Activated CD8-positive, alpha-beta T cell treated with anti-CD3 and anti-CD28 coated beads for 36 hours (primary cell): ENCODE measurements around the gene CNTNAP2. TPM values are rescaled to one million over a fixed set of nuclear protein-coding genes. Genes with fewer than 3 reads are reported as not detected.

Experiments
- ATAC-seq: fragments of 200-7000 bp; cut with Tn5 transposase; one replicate; pipeline ENCODE4 v1.10.0; 2021; ENCODE audit warnings: mild to moderate bottlenecking, moderate library complexity
- CTCF ChIA-PET: fragments of 350-600 bp; sonication (Branson Sonifier 250); formaldehyde crosslinking; loops from one replicate; lab custom pipeline; 2021; ENCODE audit warnings: antibody characterized with exemption; lab: Charles Lee
- POLR2A ChIA-PET: fragments of 350-600 bp; sonication (Branson Sonifier 250); formaldehyde crosslinking; loops from one replicate; lab custom pipeline; 2021; ENCODE audit warnings: antibody characterized with exemption; lab: Charles Lee
- DNase-seq: peaks from one replicate; pipeline ENCODE4 v3.0.0-alpha.2; 2020
- H3K27ac Mint-ChIP-seq: one replicate; pipeline ENCODE4 v1.8.0; 2021; ENCODE audit warnings: mild to moderate bottlenecking, mixed read lengths
- H3K27me3 Mint-ChIP-seq: one replicate; pipeline ENCODE4 v1.8.0; 2021; ENCODE audit warnings: mixed read lengths
- H3K36me3 Mint-ChIP-seq: one replicate; pipeline ENCODE4 v1.8.0; 2021; ENCODE audit warnings: low read depth, mixed read lengths
- H3K4me1 Mint-ChIP-seq: one replicate; pipeline ENCODE4 v1.8.0; 2021; ENCODE audit warnings: low read depth, mixed read lengths
- H3K4me3 Mint-ChIP-seq: one replicate; pipeline ENCODE4 v1.8.0; 2021; ENCODE audit warnings: mild to moderate bottlenecking, moderate library complexity, mixed read lengths
- H3K9me3 Mint-ChIP-seq: one replicate; pipeline ENCODE4 v1.8.0; 2021; ENCODE audit warnings: mixed read lengths
- intact Hi-C: fragments of 100-400 bp; cut with micrococcal nuclease; formaldehyde crosslinking; loops from one replicate; pipeline ENCODE4 v1.10.0; 2022
- total RNA-seq, 2 experiments: library from RNA; stranded (reverse); gene quantifications; one replicate each; pipeline ENCODE4 v1.2.3, GENCODE V29; 2021
- TF ChIP-seq, protein P1 (sequence below): fragments of 200-600 bp; IDR thresholded peaks from one replicate; pipeline ENCODE4 v1.8.0; 2022; ENCODE audit warnings: antibody characterized with exemption, mild to moderate bottlenecking

CNTNAP2 gene
- total RNA-seq, 2 experiments from 2014 or later = not detected

DNA sequence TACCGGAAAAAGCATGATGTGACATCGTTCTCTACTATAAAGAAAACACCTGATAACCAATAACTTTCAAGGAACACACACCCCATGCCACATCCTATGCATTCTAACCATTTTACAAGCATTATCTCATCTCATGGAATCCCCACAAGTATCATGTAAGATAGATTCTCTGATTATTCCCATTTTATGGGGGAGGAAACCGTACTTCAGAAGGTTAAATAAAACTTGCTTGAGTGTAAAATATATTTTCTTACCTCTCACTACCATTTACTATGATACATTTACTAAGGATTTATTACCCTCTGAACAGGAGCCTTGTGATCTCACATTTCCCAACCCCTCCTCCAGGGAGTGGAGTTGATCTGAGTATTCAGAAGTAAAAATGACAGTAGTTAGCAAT is 522.7 kb downstream of the CNTNAP2 start:
- DNase-seq (no peak), ATAC-seq (no peak)
- H3K27ac Mint-ChIP-seq = no peak overlapping the region
- intact Hi-C loops = no loop called here
- no peaks in the 10 kb centered on the region for H3K4me1 Mint-ChIP-seq
- H3K36me3 Mint-ChIP-seq = no peaks in the 10 kb centered on the region
- no peaks in the 10 kb centered on the region for H3K27me3 Mint-ChIP-seq
- ChIA-PET CTCF (no interaction called here), POLR2A (no interaction called here)
- TF ChIP-seq, protein P1, sequence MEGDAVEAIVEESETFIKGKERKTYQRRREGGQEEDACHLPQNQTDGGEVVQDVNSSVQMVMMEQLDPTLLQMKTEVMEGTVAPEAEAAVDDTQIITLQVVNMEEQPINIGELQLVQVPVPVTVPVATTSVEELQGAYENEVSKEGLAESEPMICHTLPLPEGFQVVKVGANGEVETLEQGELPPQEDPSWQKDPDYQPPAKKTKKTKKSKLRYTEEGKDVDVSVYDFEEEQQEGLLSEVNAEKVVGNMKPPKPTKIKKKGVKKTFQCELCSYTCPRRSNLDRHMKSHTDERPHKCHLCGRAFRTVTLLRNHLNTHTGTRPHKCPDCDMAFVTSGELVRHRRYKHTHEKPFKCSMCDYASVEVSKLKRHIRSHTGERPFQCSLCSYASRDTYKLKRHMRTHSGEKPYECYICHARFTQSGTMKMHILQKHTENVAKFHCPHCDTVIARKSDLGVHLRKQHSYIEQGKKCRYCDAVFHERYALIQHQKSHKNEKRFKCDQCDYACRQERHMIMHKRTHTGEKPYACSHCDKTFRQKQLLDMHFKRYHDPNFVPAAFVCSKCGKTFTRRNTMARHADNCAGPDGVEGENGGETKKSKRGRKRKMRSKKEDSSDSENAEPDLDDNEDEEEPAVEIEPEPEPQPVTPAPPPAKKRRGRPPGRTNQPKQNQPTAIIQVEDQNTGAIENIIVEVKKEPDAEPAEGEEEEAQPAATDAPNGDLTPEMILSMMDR = no peak
- H3K9me3 Mint-ChIP-seq = peaks cover 1% of the 10 kb centered on the region
- no peak overlapping the region for H3K4me3 Mint-ChIP-seq

DNA sequence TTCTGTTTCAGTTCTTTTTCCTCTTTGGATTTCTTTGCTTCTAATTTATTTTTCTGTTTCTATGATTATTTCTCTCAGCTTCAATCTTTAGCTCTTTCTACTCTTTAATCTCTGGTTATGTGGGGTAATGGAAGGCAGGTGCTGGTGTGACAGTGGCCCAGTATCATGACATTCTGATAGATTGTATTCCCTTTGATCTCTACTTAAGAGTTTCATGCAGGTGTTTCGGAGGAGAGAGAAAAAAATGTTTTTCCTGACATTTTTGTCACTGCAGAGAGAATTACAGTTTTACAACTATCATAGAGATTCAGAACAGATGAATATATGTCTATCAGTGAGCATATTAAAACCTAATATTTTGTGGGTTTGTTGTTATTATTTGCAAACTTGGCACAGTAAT is 524.9 kb downstream of the CNTNAP2 start:
- intact Hi-C loops = no loop called here
- CTCF ChIA-PET = no interaction called here
- DNase-seq = no peak

DNA sequence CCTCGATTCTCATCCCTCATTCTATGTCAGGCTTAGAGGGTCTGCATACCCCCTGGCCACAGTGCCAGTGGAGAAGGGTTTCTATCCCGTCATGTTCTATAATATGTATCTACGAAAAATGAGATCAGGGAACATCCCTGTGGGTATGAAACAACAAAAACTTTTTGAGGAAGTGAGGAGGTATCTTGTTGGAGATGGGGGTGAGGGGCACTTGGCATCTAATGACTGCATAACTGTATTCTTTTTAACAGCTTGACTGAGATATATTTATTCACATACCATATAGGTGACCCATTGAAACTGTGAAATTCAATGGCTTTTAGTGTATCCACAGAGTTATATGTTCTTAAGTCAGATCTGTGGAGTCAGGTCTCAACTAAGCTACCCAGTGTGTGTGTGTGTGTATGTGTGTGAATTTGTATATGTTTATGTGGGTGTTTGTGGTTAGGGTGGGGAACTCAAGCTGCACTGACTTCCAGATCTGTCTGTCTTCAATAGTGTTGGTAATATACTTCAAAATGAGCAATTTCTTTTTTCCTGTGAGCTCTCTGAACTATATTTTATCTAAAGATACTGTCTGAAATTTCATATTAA is 528.9 kb downstream of the CNTNAP2 start:
- POLR2A ChIA-PET = no interaction called here
- CTCF ChIA-PET = no interaction called here
- H3K27ac Mint-ChIP-seq = no peak overlapping the region
- ATAC-seq (no peak), DNase-seq (no peak)
- H3K4me3 Mint-ChIP-seq = no peak overlapping the region
- H3K4me1 Mint-ChIP-seq = no peaks in the 10 kb centered on the region
- H3K27me3 Mint-ChIP-seq = no peaks in the 10 kb centered on the region
- no peaks in the 10 kb centered on the region for H3K36me3 Mint-ChIP-seq
- TF ChIP-seq, protein P1 = no peak
- H3K9me3 Mint-ChIP-seq = peaks cover 5% of the 10 kb centered on the region
- intact Hi-C loops = no loop called here

More for the DNA sequence above, 524.9 kb downstream of the CNTNAP2 start:
- H3K4me1 Mint-ChIP-seq = no peaks in the 10 kb centered on the region
- POLR2A ChIA-PET = no interaction called here
- H3K9me3 Mint-ChIP-seq = peaks cover 3% of the 10 kb centered on the region
- ATAC-seq = no peak
- H3K4me3 Mint-ChIP-seq = no peak overlapping the region
- no peaks in the 10 kb centered on the region for H3K27me3 Mint-ChIP-seq
- TF ChIP-seq, protein P1 = no peak
- H3K27ac Mint-ChIP-seq = no peak overlapping the region
- no peaks in the 10 kb centered on the region for H3K36me3 Mint-ChIP-seq

DNA sequence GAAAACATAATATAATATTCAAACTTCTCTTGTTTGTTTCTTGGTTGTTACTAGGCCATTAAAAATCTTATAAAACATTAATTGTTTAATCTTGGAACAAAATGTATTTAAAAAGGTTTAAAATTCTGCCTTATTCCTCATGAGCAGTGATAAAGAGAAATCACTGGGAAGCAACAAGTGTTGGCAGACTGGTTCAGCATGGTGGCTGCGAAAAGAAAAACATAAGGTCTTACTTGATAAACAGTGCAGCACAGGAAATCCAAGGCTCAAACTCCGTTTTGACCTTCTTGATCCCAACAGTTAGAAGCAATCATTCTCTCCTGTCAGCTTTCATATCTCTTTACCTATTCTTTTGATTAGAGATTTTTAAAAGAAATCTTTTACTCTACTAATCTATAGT is 530.8 kb downstream of the CNTNAP2 start:
- Mint-ChIP-seq H3K27ac (no peak overlapping the region), H3K27me3 (no peaks in the 10 kb centered on the region), H3K4me3 (no peak overlapping the region), H3K9me3 (peaks cover 3% of the 10 kb centered on the region), H3K4me1 (no peaks in the 10 kb centered on the region), H3K36me3 (no peaks in the 10 kb centered on the region)
- CTCF ChIA-PET = no interaction called here
- DNase-seq (no peak), ATAC-seq (no peak)
- TF ChIP-seq, protein P1 = no peak
- POLR2A ChIA-PET = no interaction called here
- intact Hi-C loops = no loop called here

DNA sequence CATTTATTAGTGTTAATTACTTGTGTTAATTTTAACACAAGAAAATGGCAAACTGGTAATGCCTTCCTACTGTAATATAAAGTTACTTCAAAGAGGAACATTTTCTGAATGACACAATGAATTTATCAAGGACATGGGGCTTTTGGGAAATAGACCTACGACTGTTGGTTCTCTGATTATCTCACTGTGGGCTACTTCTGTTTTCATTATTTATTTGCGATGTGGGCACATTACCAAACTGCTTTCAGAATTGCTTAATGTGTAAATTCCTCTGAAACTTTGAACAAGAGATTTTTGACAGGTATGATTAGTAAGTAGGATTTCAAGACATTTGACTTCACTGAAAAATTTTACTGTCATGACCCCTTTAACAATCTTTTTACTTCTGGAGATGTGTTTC is 535.6 kb downstream of the CNTNAP2 start:
- Mint-ChIP-seq H3K36me3 (no peaks in the 10 kb centered on the region), H3K27me3 (no peaks in the 10 kb centered on the region), H3K9me3 (peaks cover 2% of the 10 kb centered on the region), H3K4me1 (peaks cover 4% of the 10 kb centered on the region), H3K4me3 (no peak overlapping the region), H3K27ac (no peak overlapping the region)
- ATAC-seq (no peak), DNase-seq (no peak)
- POLR2A ChIA-PET = no interaction called here
- CTCF ChIA-PET = no interaction called here
- TF ChIP-seq, protein P1 = no peak
- intact Hi-C loops = no loop called here
